Stimulated activated CD8-positive, alpha-beta memory T cell treated with anti-CD3 and anti-CD28 coated beads, Interleukin-4, amount 100 ng/mL, for 24 hours (primary cell): Measurements from ENCODE around the gene SLC13A4.
"Not testable (repeated sequence)": the region's sequence is repeated elsewhere in the genome, so short reads cannot be mapped to it uniquely, and the experiment has no call there.

Source experiments
- DNase-seq: peaks from one replicate; pipeline ENCODE4 v3.0.0-alpha.2; 2020; ENCODE audit warnings: low read depth

The SLC13A4 gene

DNA sequence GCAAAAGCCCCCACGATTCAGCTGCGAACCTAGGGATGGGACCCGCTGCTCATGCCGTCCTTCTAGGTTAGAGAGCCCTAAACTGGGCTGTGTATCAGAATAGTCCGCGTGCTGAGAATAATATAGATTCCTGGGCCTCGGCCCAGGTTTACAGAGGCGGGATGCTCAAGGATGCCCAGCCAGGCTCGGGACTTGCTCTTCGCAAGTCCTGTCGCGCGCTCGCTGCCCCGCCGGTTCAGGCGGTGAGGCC lies 65.9 kb downstream of the SLC13A4 start:
- DNase-seq = no peak

DNA sequence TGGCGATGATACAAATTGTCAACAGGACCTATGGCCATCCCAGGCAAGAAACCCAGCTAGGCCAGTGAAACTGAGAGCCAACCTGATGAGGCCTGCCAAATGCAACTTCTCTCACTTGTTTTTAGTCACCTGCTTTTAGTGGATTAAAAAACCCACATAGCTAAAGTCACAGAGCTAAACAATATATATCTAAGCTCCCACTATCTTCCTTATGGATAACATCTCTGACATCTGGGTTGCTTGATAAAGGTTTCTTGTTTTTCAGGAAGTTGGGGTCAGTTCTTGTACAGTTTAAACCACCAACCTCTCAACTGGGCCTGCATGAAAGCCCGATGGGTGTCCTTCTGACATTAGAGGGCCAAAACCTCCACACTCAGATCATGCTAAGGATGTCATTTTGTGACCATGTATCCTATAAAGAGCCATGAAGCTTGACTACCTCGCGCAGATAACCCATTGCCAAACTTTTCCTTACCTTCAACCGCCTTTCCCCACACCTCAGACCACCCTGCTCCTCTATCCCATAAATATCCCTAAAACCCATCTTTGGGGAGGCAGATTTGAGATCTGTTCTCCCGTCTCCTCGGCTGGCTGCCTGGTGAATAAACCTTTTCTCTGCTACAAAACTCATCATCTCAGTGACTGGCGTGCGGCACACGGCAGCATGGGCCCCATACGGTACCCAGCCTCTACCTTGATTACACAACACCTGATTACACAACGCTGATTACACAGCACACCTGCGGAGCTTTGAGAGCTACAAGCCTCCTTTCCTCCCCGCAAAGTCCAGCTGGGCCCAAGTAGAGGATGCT lies 66.5 kb downstream of the SLC13A4 start:
- DNase-seq = no peak

DNA sequence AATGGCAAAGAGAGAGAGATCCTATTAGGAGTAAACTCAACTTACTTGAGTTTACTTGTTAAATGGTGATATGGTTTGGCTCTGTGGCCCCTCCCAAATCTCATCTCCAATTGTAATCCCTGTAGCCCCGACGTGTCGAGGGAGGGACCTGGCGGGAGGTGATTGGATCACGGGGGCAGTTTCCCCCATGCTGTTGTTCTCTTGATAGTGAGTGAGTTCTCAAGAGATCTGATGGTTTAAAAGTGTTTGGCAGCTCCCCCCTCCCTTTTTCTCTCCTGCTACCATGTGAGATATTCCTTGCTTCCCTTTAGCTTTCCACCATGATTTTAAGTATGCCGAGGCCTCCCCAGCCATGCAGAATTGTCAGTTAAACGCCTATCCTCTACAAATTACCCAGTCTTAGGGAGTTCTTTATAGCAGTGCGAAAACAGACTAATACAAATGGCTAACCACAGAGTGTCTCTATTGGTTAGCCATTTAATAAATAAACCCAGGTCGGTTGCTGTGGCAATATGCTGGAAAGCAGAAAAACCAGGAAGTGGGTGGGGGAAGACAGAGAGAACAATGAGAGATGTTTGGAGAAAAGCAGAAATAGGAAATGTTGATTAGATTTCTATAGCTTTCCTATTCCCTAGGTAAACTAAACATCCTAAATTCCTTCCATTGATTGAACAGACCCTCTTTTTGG lies 68.7 kb downstream of the SLC13A4 start:
- DNase-seq = no peak

DNA sequence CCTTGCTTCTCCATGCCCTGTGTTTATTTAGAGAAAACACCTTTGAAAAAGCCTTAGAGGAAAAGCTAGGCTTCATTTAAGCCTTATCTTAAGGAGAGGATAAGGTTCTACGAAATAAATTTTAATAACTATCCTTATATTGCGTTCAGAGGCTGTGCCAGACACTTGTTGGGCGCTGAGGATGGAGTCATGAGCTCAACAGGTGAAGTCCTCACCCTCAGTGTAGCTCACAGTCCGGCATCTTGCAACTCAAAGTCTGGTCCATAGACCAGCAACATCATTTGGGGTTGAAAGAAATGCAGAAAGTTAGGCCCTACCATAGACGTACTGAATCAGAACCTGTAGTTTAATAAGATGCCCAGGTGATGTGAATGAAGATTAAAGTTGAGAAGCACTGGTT lies 69.4 kb downstream of the SLC13A4 start:
- DNase-seq = no peak

DNA sequence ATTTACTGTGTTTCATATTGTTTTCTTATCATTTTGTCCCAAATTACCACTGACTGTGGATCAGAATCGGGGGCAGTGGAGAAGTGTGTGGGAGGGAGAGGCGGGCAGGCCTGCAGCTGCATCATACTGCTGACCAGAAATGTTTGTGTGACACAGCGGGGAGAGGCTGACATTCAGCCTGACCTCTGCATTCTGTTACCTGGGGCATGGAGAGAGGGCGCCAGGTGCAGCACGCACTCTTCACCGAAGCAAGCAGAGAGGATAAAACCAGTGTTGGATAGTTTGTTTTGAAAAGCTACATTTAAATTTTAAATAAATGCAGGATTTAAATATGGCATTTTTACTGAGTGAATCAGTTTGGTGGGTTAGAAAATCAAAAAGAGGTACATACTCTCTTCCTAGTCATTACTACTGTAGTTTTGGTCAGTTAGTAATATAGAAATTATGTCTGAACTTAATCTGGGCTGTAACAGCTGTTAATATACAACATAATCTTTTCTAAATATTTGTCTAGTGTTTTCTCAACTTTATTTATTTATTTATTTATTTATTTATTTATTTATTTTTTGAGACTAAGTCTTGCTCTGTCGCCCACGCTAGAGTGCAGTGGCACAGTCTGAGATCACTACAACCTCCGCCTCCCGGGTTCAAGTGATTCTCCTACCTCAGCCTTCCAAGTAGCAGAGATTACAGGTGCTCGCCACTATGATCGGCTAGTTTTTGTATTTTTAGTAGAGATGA lies 74.5 kb downstream of the SLC13A4 start:
- DNase-seq = no peak

DNA sequence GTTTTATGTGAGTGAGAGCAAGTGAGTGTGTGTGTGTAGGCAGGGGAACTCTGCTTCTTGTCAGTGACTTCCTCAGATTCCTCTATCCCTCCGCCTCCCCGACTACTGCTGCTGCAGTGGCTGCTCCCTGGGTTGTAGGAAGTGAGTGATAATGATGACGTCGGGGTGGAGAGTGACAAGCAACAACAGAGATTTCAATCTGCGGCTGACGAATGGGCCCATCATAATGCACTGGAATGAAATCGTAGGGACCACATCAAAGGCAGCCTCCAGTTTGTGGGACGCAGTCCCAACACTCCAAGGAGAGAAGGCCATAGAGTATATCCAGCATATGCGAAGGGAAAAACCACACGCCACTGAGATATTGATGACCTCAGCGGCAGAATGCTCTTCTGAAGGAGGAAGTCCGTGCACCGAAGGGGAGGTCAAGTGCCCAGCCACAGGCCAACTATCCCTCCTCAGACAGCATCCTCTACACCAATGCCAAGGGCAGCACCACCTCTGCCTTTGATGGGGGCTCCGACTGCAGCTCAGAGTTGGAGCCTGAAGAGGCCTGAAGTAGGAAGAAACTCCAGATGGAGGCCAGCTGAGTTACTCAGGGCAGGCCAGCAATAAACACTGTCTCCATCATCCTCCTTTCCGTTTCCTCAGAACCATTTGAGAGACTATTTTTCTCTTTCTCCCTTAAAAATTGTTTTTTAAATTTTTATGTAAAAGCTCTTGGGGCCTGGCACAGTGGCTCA lies 77.0 kb downstream of the SLC13A4 start:
- DNase-seq = no peak

DNA sequence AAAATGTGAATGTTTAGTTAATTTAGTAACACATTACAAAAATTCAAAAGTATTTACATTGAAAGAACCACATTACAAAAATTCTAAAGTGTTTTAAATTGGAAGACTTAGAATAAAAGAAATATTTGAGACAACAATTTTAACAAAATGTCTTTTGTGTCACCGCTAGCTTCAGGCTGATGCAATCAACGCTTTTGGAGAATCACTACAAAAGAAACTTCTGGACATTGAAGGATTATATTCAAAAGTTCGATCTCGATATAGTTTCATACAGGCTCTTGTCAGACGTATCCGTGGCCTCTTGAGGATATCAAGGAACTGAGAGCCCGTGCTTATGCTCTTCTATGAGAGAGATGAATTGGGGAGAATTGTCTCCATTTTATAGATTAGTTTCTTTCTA lies 79.8 kb downstream of the SLC13A4 start:
- DNase-seq = no peak

DNA sequence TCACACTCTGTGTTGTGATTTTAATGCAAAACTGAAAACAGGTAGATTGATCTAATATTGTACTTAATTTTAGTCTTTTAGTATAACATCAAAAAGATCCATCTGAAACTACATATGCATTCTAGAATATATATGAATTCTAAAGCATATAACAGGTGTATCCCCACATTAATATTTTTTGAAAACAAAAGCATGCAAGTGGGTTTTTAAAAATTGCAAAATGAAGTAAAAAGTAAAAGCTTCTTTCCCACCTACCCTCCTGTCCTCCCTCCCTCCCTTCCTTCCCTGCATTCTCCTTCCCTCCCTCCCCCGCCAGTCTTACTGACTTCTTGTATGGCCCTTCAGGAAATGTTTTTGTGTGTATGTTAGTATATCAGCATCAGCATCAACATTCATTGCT lies 80.2 kb downstream of the SLC13A4 start:
- no peak for DNase-seq

DNA sequence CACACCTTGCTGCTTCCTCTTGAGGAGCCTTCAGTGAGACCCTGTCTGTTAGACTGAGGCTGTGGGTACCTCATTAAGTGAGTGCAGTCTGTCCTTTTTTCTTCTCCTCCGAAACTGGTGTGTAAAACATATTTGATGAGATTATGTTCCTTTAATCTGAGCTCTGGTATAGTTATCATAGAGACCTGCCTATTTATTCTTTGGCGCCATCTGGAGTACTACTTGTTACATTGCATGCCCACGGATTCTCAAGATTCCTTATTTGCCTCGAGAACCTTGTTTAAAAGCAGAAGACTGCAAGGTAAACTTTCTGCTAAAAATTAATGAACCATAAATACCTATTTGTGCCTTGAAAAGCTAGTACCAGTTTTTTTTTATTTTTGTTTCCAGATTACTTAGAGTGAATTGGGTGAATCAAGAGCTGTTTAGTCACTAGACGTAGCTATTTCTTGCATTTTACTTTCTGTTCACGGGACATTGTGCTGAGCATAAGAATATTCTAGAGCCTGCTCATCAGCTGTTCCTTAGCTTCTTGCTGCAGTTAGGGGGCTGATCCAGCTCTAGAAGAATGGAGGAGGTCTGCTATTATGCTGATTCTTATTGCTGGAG lies 82.6 kb downstream of the SLC13A4 start:
- DNase-seq = no peak

DNA sequence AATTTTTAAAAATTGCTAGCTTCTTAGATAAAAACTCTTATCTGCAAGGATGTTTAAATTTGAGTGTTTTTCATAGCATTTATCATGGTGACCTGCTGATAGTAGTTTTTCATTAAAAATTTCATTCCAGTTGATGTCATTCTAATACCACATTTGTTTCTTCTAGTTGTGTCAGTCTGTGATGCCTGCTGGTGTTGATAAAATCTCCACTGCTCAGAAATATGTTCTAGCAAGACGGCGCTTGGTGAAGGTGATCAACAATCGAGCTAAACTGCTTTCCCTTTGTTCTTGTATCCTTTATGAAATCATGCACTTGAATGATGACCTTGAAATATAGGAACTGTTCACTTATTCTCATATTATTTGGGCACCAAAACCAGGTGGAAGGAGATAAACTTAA lies 83.3 kb downstream of the SLC13A4 start:
- DNase-seq = no peak

DNA sequence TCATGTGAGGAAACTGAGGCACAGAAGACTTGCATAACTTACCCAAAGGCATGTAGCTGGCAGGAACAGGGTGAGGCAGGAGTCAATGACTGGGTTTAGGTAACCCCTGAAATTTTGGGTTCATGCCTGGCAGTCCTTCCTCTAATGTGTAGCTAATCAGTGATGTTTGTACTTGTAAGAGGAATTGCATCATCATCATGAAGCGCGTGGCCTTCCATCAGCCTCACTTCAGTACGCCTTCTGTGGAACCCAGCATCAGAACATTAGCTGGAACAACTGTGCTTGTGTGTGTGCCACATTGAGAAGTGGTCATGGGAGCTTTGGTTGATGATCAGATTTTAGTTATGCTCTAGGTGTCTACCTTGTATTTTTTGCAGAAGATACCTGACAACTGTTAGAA lies 83.8 kb downstream of the SLC13A4 start:
- no peak for DNase-seq

DNA sequence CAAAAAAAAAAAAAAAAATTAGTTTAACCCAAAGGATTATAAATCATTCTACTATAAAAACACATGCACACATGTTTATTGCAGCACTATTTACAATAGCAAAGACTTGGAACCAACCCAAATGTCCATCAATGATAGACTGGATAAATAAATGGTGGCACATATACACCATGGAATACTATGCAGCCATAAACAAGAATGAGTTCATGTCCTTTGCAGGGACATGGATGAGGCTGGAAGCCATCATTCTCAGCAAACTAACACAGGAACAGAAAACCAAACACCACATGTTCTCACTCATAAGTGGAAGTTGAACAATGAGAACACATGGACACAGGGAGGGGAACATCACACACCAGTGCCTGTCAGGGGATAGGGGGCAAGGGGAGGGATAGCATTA lies 88.3 kb downstream of the SLC13A4 start:
- DNase-seq = not testable (repeated sequence)

DNA sequence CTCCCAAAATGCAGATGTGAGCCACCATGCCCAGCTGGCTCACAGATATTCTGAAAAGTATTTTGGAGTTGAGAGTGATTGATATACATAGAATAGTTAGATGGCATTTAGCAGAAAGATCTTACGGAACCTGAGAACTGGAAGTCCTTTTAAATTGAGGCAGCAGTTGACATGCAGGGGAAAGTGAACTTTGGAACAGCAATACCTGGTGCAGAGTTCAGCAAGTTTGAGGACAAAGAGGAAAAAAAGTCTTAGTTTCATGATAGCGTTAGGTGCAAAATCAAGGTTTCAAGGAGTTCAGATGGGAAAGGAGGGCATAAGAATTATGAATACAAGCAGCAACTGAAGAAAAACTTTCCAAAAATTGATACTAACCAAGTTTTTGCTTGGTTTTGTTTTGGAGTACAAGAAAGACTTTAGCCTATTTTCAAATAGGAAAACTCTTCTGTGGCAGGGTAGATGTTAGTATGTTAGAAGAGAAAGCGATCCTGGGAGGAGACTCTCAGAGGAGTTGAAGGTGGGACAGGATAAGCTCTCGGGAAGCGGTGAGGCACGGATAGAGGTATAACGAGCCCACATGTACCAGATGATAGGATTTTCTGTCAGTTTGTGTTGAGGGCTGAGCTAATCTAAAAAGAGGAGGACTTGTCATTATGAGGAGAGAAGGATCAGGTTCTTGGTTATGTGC lies 93.7 kb downstream of the SLC13A4 start:
- DNase-seq = no peak
